Ecto neural progenitor cell (in vitro differentiated cells): ENCODE measurements around the gene OPA3.
"Not testable (repeated sequence)": the region's sequence is repeated elsewhere in the genome, so short reads cannot be mapped to it uniquely, and the experiment has no call there.

Experiments
- DNase-seq: peaks from one replicate; pipeline ENCODE4 v3.0.0-alpha.2; 2018; ENCODE audit warnings: low spot score

The OPA3 gene

DNA sequence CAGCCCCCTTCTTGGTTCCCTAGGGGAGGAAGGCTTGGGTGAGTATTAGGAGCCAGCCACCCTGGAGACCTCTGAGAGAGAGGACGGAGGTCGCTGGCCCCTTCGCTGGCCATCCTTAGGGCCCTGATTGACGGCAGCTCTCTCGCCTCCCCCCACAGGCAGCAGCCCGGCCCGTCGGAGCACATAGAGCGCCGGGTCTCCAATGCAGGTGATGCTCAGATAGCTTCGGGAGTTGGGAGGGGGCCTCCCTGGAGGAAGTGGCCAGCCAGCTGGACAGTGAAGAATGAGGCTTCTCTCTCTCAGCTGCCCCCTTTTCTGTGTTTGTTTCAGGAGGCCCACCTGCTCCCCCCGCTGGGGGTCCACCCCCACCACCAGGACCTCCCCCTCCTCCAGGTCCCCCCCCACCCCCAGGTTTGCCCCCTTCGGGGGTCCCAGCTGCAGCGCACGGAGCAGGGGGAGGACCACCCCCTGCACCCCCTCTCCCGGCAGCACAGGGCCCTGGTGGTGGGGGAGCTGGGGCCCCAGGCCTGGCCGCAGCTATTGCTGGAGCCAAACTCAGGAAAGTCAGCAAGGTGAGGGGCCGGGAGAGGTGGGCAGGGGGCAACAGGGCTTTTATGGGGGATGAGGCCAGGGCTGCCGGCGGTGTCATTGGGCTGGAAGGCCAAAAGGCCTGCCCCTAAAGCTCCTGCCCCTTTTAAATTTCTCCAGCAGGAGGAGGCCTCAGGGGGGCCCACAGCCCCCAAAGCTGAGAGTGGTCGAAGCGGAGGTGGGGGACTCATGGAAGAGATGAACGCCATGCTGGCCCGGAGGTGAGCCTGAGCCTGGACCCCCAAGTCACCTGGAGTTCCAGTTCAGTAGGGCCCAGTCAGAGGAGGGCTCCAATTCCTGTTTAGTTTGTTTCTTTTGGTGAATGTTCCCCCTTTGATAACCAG, 62.3 kb downstream of the OPA3 start:
- DNase-seq: no peak

DNA sequence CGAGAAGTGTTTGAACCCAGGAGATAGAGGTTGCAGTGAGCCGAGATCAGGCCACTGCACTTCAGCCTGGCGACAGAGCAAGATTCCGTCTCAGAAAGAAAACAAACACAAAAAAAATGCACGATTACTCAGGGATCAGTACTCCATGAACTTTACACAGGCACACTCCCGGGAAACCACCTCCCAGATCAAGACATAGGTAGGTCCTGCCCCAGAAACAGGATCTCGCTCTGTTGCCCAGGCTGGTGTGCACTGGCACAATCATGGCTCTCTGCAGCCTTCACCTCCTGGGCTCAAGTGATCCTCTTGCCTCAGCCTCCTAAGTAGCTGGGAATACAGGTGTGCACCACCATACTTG, 66.2 kb downstream of the OPA3 start:
- no peak for DNase-seq

DNA sequence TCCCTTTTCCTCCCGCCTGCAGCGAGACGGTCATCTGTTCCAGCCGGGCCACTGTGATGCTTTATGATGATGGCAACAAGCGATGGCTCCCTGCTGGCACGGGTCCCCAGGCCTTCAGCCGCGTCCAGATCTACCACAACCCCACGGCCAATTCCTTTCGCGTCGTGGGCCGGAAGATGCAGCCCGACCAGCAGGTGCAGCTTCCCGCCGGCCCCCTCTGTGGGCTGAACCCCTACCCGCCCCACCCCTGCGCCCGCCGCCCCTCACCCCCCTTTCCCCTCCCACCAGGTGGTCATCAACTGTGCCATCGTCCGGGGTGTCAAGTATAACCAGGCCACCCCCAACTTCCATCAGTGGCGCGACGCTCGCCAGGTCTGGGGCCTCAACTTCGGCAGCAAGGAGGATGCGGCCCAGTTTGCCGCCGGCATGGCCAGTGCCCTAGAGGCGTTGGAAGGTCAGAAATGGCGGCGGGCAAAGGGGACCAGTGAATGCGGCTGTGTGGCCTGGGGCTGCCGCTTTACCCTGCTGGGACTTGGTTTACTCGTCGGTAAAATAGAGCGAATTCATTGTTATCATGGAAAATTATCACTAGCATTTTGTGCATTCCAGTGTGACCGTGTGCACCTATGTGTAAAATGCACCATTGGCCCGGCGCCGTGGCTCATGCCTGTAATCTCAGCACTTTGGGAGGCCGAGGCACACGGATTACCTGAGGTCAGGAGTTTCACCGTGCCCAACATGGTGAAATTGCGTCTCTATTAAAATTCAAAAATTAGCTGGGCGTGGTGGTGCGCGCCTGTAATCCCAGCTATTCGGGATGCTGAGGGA, 66.7 kb downstream of the OPA3 start:
- DNase-seq: no peak

DNA sequence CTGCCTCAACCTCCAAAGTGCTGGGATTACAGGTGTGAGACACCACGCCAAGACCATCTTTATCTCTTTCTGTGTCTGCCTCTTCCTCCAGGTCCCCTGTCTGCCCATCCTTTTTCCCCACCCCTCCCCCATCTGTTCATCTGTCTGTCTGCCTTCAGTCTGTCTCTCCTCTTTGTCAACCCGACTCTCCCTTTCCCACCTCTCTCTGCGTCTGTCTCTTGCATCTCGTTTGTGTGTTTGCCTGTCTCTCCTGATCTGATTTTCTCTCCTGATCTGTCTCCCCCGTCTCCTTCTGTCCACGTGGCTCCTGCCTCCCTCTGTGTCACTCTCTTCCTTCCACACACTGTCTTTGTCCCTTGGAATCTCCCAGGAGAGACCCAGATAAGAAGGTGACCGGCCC, 67.4 kb downstream of the OPA3 start:
- DNase-seq: no peak

DNA sequence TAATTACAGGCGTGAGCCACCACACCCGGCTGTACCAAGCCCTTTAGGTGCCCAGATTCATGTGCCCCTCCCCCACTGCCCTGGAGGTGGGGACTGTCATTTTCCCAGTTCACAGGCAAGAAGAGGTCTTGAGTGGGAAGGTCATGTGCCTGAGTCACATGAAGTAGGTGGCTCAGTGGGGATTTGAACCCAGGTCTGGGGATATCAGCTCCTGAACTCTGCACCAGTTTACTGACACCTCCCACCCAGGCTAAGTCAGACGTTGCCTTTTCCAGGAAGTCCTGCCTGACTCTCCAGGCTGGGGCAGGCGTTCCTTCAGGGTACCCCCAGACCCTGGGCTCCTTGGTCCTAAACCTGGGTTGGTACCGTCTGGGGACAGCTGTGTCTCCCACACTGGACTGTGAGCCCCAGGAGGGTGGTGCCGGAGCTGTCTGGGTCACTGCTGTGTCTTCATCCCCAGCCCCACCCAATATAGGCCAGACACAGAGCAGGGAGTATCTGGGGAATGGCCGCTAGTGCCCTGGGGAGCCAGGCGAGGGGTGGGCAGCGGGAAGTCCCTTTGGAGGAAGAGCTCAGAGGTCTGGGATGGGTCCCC, 68.7 kb downstream of the OPA3 start:
- DNase-seq: no peak

DNA sequence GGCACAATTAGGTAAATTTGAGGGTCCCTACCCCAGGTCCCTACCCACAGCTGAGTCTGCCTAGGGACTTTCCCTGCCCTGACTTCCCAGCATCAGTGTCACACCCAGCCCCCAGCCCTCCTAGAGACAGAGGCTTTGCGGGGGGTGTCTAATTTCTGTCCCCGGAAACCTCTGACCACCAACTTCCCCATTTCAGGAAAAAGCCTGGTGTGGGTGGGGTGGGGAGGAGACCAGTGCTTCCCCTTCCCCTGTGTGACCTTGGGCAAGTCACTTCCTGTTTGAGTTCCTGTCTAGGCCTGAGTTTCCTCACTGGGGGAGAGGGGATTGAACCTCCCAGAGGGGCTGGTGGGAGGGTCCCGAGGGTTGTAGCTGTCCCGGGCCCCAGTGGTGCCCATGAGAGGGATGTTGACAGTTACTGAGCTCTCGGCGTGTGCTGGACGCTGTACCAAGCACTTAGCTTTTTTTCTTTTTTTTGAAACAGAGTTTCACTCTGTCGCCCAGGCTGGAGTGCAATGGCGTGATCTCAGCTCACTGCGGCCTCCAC, 69.4 kb downstream of the OPA3 start:
- DNase-seq: no peak

DNA sequence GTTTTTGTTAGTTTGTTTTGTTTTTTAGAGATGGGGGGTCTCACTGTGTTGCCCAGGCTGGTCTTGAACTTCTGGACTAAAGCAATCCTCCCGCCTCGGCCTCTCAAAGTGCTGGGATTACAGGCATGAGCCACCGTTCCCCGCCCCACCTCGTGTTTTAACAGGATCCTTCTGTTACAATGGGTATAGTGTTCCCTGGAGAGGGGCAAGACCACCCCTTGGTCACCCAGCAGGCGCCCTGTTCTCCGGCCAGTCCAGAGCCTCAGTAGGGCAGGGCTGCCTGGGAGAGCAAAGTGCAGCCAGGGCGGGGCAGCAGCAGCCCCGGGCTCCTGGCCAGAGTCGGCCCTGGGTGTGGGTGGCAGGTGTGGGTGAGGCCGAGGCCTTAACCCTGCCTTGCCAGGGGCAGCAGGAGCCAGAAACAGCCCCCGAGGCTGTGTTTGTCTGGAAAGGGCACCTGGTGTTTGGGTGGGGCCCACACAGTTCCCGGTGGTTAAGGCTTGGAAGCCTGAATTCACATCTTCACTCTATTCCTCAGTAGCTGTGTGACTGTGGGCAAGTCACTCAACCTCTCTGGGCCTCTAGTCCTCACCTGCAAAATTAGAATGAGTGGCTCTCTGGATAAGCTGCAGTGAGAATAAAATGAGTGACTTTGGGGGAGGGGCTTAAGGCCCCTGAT, 70.1 kb downstream of the OPA3 start:
- no peak for DNase-seq

DNA sequence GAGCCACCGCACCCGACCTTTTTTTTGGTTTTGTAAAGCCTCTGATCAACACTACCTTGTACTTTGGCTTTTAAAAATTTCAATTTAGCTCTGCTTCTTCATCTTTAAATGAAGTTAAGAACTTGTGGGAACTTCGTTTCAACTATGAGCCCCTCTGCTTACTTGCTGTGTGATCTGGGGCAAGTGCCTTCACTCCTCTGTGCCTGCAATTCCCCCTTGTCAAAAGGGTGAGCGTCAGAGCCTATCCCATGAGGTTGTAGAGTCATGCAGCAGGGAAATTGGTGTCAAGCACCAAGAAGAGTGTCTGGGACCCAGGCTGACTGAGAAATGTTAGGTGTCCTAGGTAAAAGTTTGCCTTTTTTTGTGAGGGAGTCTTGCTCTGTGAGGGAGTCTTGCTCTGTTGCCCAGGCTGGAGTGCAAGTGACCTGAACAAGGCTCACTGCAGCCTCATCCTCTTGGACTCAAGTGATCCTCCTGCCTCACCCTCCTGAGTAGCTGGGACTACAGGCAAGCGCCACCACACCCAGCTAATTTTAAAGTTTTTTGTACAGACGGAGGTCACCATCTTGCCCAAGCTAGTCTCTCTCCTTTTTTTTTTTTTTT, 71.6 kb downstream of the OPA3 start:
- DNase-seq: no peak

DNA sequence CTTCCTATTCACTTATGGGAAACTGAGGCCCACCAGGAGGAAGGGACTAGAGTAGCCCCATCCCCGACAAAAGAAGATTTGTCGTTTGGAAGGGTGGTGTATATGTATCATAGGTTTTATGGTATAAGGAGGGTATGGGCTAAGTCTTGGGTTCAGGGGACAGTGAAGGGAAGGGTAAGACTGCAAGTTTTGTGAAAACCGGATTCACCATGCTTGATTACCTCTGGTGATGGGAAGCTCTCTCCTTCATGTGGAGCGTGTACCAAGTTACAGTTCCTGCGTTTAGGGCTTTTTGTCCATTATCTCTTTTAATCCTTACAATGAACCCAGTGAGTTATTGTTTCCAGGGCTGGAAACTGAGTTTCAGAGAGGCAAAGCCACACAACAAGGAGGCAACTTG, 73.5 kb downstream of the OPA3 start:
- no peak for DNase-seq

DNA sequence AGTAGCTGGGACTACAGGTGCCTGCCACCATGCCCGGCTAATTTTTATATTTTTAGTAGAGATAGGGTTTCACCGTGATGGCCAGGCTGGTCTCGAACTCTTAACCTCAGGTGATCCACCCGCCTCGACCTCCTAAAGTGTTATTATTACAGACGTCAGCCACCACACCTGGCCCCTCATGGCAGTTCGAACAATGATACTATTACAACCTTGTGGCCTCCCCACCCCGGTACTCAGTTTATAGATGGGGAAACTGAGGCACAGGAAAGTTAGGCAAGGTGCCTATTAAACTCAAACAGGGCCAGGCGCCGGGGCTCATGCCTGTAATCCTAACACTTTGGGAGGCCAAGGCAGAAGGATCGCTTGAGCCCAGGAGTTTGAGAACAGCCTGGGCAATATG, 74.2 kb downstream of the OPA3 start:
- DNase-seq: not testable (repeated sequence)

DNA sequence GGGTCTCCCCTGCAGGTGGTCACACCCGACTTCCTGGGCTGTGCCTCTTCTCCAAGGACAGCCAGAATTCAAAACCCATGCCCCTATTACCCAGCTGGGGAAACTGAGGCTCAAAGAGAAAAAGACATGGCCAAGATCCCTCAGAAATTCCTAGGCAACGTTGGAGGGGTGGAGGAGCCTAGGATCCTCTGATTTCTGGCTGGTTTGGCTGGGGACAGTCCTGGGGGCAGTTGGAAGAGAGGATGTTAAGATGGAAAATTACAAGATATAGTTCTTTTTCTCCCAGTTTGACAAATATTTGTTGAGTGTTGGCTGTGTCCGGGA, 74.9 kb downstream of the OPA3 start:
- DNase-seq: no peak

DNA sequence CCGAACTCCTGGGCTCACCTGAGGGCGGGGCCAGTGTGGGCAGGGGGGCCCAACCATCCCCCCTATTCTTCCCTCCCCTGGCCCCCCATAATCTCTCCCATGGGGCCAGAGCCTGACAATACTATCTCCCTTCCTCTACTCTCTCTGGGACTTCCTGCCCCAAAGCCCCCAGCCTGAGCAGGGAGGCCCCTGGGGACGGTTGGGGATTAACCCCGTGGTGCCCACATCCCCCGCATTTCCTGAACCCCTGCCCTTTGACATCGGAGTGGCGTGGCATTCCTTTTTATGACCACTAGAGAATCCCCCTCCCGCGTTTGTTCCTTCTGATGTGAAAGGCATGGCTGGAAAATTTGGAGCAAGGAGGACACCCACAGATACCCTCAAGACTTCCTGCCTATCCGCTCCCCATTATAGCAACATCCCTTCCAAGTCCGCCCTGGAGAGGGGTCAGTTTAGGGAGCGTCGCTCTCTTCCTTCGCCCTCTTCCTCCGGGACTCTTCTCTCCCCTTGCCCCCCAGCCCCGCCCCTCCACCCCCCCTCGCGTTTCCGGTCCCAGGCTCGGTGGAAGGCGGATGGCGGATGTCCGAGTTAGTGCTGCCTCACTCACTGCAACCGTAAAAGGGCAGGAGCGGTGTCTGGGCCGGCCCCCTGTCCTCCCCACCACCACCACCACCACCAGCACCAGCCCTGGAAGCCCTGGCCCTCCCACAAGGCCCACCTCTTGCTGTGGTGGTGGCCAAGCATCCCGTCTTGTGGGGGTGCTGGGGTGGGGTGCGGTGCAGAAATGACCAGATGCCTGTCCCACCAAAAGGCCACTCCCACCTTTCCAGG, 75.5 kb downstream of the OPA3 start:
- DNase-seq: peak; percentile 86

DNA sequence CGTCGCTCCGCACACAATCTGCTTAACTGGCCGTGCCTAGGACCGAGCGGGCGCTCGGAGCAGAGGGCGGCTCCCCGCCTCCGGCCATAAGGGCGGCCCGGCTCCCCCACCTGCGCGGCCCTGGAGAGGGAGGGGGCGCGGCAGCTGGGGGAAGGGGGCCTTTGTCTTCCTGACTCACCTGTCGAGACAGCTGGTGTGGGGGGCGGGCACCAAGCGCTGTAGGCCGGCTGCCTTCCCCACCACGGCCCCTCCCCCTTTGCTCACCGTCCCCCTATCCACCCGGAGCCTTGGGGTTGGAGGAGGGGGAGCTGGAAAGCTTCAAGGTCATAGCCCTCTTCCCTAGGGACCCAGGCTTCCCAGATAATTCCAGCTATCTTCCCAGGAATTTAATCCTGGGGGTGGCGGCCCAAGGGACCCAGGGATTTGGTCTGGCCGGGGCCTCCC, 76.2 kb downstream of the OPA3 start:
- DNase-seq: no peak

DNA sequence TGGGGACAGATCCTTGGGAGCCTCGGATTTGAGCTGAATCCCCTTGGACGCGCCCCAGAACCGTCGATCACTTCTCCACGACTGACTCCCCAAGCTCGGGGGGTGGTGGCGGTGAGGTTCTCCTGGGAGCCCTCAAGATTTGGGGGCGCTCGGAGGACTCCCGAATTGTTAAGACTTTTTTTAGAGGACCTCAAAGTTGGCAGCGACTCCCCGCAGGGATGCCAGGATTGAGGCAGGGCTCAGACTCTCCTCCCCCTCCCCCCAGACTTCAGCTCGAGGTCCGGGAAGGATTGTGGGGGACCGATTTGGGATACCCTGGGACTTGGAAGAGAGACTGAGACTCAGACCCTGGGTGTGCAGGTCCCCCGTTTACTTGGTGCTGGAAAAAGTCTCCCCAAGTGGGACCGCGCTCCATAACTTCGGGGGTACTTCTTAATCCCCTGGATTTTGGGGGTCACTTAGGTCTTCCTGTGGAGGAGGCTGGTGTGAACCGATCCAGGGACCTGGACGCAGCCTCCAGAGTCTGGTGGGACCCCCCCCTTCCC, 76.7 kb downstream of the OPA3 start:
- no peak for DNase-seq

DNA sequence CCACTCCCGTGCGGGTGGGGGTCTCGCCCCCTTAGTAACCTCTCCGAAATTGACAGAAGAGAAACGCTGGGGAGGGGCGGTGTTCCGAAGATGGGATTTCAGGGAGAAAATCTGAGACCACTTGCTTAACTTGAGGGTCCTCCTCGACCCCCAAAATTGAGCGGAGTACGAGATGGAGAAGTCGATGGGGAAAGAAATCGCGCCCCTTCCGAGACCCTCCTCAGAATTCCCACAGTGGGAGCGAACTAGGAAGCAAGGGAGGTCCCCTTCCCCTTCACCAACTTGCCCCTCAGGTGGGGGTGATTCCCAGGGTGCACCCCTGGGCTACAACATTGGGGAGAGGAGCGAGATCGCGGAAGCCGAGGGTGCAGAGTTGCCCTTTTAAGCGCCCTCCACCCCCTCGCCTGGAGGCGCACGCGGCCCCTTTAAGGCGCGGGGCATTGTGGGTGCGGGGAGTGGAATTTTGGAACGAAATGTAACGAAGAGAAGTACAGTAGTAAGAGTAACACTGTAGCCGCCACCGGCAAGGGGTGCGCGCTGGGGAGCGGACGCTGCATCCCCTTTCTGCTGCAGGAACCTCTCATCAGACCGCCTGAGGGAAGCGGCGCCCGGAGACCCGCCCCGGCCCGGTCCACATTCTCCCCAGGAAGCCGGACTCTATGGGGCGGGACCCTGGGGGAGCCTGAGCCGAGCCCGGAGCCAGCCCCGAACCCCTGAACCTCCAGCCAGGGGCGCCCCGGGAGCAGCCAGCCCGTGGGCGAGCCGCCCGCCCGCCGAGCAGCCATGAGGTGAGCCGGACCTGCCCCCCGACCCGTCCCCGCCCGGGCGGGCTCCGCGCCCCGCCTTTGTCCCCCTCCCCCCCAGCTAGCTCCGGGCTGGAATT, 77.4 kb downstream of the OPA3 start, which contains the start of gene VASP:
TSS of gene VASP (plus strand) at position 491 of the 883 bp plus-strand sequence. CDS start at position 784, 293 bp downstream.
- DNase-seq: peak; percentile 84

DNA sequence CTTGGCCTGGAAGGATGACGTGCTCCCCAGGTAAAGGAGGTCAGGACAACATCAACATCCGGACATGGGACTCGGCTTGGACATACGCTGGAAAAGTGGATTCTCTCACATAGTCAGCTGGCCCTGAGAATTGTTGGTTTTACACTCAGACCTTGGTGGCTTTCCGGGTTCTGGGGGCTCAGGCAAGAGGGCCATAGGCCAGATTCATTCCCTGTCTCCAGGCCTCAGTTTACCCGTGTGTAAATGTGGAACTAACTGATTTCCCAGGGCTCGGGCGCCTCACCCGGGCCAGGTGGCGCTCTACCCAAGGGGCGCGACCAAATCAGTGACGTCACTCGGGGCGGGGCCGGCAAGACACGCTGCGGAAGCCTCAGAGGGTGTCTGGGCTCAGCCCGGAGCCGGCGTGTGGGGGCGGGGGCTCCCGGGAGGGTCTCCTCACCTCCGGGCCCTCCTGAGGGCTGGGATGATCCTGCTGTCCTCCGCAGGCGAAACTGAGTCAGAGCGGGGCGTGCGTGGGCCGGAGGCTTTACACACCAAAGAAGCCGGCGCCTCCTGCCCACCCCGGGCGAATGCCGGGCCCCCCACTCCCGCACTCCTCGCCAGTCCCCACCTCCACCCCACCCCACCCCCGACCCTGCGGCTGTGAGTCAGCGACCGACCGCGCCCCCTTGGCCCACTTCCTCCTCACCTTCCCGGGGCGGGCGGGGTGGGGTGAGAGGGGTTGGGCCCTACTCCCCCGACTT, 78.2 kb downstream of the OPA3 start:
- peak; percentile 95 for DNase-seq

DNA sequence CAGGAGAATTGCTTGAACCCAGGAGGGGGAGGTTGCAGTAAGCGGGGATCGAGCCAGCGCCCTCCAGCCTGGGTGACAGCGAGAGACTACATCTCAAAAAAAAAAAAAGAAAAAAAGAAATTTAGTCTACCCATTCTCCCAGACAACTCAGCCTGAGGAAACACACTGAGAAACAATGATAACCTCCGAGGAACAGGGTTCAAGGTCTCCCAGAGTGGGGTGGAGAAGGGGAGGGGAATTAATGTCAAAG, 78.7 kb downstream of the OPA3 start:
- no peak for DNase-seq

DNA sequence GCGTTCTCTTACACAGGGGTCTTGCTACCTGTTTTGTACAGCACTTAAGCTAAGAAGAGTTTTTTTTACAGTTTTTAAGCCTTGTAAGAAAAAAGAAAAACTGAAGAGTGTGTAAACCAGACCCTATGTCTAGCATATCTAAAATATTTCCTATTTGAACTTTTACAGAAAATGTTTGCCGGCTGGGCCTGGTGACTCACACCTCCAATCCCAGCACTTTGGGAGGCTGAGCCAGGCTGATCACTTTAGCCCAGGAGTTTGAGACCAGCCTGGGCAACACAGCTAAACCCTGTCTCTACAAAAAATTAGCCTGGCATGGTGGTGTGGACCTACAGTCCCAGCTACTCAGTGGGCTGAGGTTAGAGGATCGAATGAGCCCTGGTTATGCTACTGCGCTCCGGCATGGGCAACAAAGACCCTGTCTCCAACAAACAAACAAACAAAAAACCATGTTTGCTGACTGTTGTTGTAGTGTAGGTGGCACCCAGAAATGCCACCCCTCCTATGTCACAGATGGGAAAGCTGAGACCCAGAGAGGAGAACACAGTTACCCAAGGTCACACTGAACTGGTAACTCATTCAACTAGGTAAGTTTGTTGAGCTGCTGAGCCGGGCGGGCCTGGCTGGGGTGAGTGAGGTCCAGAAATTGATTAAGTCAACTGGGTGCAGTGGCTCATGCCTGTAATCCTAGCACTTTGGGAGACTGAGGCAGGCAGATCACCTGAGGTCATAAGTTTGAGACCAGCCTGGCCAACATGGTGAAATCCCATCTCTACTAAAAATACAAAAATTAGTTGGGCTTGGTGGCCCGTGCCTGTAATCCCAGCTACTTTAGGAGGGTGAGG, 79.2 kb downstream of the OPA3 start:
- DNase-seq: no peak
